HG02759 (cell line): ENCODE data around the gene MARVELD1.
A peak's percentile ranks its signal among the peaks of the same experiment; 100 is the strongest.
"Not testable (repeated sequence)": the region's sequence is repeated elsewhere in the genome, so short reads cannot be mapped to it uniquely, and the experiment has no call there.

ENCODE experiments used
- ATAC-seq: cut with Tn5 transposase; IDR thresholded peaks from one replicate; pipeline ENCODE4 v1.9.1; 2021; ENCODE audit warnings: mild to moderate bottlenecking, moderate library complexity; ENCODE audit not compliant: unreplicated experiment

MARVELD1 gene

DNA sequence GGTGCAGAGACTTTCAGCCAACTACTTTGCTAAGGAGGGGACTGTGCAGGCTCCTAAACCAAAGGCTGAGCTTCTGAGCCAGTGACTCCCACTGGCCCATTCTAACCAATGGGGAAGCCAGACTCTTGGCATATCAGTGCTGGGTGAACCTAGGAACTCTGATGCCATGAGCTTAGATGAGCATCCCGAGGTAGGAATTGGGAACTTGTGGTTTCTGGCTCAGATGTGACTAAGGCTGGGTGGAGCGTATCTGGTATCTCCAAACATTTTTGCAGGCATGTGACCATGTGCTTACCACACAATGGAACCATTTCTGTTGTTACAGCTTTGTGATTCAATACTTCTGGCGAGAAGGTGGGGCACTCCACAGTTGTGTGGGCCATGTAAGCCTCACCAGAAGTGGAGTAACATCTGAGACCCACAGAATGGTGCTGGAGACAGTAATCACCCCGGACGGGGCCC, 23.9 kb upstream of the MARVELD1 start:
- no peak for ATAC-seq

DNA sequence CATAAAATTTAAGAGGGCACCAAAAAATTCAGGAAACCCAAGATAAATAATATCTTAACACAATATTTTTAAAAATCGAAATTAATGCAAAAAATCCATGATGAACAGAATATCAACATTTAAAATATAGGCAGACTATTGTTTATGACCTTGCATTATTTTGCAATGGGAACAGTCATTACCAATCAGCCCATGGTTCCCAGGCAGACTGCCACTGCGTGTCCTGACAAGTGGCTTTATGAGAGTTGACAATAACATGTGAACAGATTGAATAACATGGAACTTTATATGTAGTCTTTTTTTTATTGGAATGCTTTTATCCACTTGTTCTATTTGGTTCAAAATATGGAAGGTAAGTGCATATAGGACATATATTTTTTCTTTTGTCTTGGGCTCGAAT, 23.4 kb upstream of the MARVELD1 start:
- no peak for ATAC-seq

- ATAC-seq, result not testable (repeated sequence)
Measured at GRCh38 chr10:97698072-97698655, 15.4 kb upstream of the MARVELD1 start.

- peak; percentile 70 for ATAC-seq
Measured at GRCh38 chr10:97701438-97702069, 12.0 kb upstream of the MARVELD1 start.

GRCh38 chr10:97703398-97704067, 10.0 kb upstream of the MARVELD1 start:
- no peak for ATAC-seq

GRCh38 chr10:97704341-97704740, 9.2 kb upstream of the MARVELD1 start:
- ATAC-seq, result no peak

DNA sequence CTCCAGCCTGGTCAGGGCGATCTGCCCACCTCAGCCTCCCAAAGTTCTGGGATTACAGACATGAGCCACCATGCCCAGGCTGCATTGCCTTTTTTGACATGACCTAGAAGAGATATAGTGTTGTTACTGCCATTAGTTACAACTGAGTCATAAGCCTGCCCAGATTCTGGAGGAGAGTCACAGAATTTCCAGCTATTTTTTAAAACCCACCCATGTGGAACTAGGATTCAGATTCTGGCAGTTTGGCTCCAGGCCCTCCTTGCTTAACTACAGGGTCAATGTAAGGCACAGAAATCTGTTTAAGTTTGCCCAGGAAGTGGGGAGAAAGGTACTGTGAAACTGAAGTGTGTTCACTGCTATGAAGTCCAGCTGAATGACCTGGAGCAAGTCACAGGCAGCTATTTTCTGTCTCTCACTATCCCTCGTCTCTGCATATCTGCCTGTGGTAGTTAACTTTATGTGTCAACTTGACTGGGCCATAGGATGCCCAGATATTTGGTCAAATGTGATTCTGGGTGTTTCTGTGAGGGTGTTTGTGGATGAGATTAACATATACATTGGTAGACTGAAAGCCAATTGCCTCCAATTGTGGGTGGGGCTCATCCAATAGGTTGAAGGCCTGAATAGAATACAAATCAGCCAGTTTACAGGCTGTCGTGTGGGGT, 8.4 kb upstream of the MARVELD1 start:
- ATAC-seq, result no peak

- ATAC-seq, result no peak
Measured at GRCh38 chr10:97707134-97707861, 6.2 kb upstream of the MARVELD1 start.

GRCh38 chr10:97708167-97708566, 5.4 kb upstream of the MARVELD1 start:
- no peak for ATAC-seq

- no peak for ATAC-seq
Measured at GRCh38 chr10:97708976-97709946, 4.3 kb upstream of the MARVELD1 start.

GRCh38 chr10:97711640-97712572, 1.6 kb upstream of the MARVELD1 start:
- ATAC-seq, result no peak

DNA sequence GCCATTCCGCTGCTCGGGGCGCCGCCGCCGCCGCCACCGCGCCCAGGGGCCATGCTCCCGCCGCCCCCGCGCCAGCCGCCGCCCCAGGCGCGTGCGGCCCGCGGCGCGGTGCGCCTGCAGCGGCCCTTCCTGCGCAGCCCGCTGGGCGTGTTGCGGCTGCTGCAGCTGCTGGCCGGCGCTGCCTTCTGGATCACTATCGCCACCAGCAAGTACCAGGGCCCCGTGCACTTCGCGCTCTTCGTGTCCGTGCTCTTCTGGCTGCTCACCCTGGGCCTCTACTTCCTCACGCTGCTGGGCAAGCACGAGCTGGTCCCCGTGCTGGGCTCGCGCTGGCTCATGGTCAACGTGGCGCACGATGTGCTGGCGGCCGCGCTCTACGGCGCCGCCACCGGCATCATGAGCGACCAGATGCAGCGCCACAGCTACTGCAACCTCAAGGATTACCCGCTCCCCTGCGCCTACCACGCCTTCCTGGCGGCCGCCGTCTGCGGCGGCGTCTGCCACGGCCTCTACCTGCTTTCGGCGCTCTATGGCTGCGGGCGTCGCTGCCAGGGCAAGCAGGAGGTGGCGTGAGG, 383 bp downstream of the MARVELD1 start:
- peak; percentile 81 for ATAC-seq

GRCh38 chr10:97714401-97715258, 1.1 kb downstream of the MARVELD1 start:
- peak; percentile 46 for ATAC-seq

DNA sequence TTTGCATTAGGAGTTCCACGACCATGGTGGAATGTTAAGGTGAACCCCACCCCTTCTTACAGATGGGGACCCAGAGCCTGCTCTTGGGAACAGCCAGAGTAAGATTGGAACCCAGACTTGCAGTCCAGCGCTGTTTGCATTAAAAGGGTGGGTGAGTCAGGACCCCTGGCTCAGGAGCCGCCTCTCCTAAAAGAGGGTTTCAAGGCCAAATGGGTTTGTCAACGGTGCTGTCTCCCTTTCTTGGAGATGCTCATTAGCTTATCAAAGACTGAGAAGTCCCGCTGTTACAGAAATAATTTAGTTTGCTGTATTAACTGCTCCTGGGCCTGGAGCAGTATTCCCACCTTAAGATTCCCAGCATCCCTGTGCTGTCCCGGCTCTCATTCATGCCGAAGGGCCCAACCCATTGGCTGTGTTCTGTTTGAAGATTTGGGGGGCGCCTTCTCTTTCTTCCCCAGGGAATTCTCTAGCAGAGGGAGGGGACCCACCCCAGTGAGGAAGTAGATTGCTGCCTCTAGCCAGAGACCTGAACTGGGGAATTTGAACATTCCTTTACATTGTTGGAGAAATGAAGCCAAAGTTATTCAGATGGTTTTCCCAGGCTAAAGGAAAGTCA, 1.8 kb downstream of the MARVELD1 start:
- no peak for ATAC-seq

- no peak for ATAC-seq
Measured at GRCh38 chr10:97717627-97718026, 4.1 kb downstream of the MARVELD1 start.

DNA sequence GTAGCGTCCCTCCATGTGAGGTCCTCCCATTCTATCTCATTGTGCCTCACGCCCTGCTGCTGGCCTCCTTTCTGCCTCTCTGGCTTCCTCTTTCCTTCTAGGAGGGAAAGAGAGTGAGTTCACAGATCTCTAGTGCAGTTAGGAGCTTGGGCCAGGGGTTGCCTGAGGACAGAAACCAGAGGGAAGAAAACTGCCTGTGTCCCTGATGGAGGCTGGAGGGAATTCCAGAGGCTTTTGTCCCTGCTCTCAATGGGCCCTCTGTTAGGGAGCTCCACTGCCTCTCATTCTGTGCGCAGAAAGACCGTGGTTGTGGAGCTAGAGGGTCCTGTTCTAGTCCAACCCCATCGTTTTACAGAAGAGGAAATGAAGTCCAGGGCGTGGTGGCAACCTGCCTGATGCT, 4.6 kb downstream of the MARVELD1 start:
- ATAC-seq, result no peak

GRCh38 chr10:97718659-97719142, 5.2 kb downstream of the MARVELD1 start:
- no peak for ATAC-seq
